ENCODE measurements around the gene MRPS9.

MRPS9 gene

GRCh38 chr2:105068387-105068786, 30.5 kb downstream of the MRPS9 start:
- H3K4me1 ChIP-seq (ENCODE audit: insufficient read depth, low read length) = peaks cover 29% of the 10 kb centered on the region; the same call in 1 of the 2 replicates
- no peaks in the 10 kb centered on the region for H3K36me3 ChIP-seq (ENCODE audit: insufficient read depth, low read length)
- no peaks in the 10 kb centered on the region for H3K9me3 ChIP-seq (ENCODE audit: control insufficient read depth, insufficient read depth, low read length)
- H3K9ac ChIP-seq (ENCODE audit: low read depth, low read length) = no peak overlapping the region

- Histone ChIP-seq H3K36me3 (ENCODE audit: insufficient read depth, low read length) (no peaks in the 10 kb centered on the region), H3K9me3 (ENCODE audit: control insufficient read depth, insufficient read depth, low read length) (no peaks in the 10 kb centered on the region), H3K4me1 (ENCODE audit: insufficient read depth, low read length) (peaks cover 28% of the 10 kb centered on the region; the same call in 1 of the 2 replicates), H3K9ac (ENCODE audit: low read depth, low read length) (no peak overlapping the region)
Measured at GRCh38 chr2:105068875-105069274, 31.0 kb downstream of the MRPS9 start.

GRCh38 chr2:105070010-105070865, 32.4 kb downstream of the MRPS9 start:
- H3K9me3 ChIP-seq (ENCODE audit: control insufficient read depth, insufficient read depth, low read length) = no peaks in the 10 kb centered on the region
- H3K4me1 ChIP-seq (ENCODE audit: insufficient read depth, low read length) = peaks cover 16% of the 10 kb centered on the region; the same call in 1 of the 2 replicates
- no peaks in the 10 kb centered on the region for H3K36me3 ChIP-seq (ENCODE audit: insufficient read depth, low read length)
- no peak overlapping the region for H3K9ac ChIP-seq (ENCODE audit: low read depth, low read length)

- no peaks in the 10 kb centered on the region for H3K36me3 ChIP-seq (ENCODE audit: insufficient read depth, low read length)
Measured at GRCh38 chr2:105071379-105071778, 33.5 kb downstream of the MRPS9 start.

GRCh38 chr2:105072039-105072438, 34.2 kb downstream of the MRPS9 start:
- Histone ChIP-seq H3K9ac (ENCODE audit: low read depth, low read length) (no peak overlapping the region), H3K4me1 (ENCODE audit: insufficient read depth, low read length) (peaks cover 3% of the 10 kb centered on the region; the same call in 1 of the 2 replicates), H3K36me3 (ENCODE audit: insufficient read depth, low read length) (no peaks in the 10 kb centered on the region), H3K9me3 (ENCODE audit: control insufficient read depth, insufficient read depth, low read length) (no peaks in the 10 kb centered on the region)

More at GRCh38 chr2:105071379-105071778, 33.5 kb downstream of the MRPS9 start:
- Histone ChIP-seq H3K4me1 (ENCODE audit: insufficient read depth, low read length) (peaks cover 5% of the 10 kb centered on the region; the same call in 1 of the 2 replicates), H3K9ac (ENCODE audit: low read depth, low read length) (no peak overlapping the region), H3K9me3 (ENCODE audit: control insufficient read depth, insufficient read depth, low read length) (no peaks in the 10 kb centered on the region)

GRCh38 chr2:105073591-105073990, 35.7 kb downstream of the MRPS9 start:
- peaks cover 7% of the 10 kb centered on the region for H3K4me1 ChIP-seq (ENCODE audit: insufficient read depth, low read length)
- H3K9me3 ChIP-seq (ENCODE audit: control insufficient read depth, insufficient read depth, low read length) = no peaks in the 10 kb centered on the region
- H3K9ac ChIP-seq (ENCODE audit: low read depth, low read length) = no peak overlapping the region

GRCh38 chr2:105076121-105076520, 38.3 kb downstream of the MRPS9 start:
- Histone ChIP-seq H3K9ac (ENCODE audit: low read depth, low read length) (no peak overlapping the region), H3K4me1 (ENCODE audit: insufficient read depth, low read length) (peaks cover 25% of the 10 kb centered on the region), H3K36me3 (ENCODE audit: insufficient read depth, low read length) (no peaks in the 10 kb centered on the region), H3K9me3 (ENCODE audit: control insufficient read depth, insufficient read depth, low read length) (no peaks in the 10 kb centered on the region)

More at GRCh38 chr2:105073591-105073990, 35.7 kb downstream of the MRPS9 start:
- H3K36me3 ChIP-seq (ENCODE audit: insufficient read depth, low read length) = no peaks in the 10 kb centered on the region

- Histone ChIP-seq H3K36me3 (ENCODE audit: insufficient read depth, low read length) (no peaks in the 10 kb centered on the region), H3K9ac (ENCODE audit: low read depth, low read length) (no peak overlapping the region), H3K4me1 (ENCODE audit: insufficient read depth, low read length) (peaks cover 26% of the 10 kb centered on the region), H3K9me3 (ENCODE audit: control insufficient read depth, insufficient read depth, low read length) (no peaks in the 10 kb centered on the region)
Measured at GRCh38 chr2:105078906-105079495, 41.1 kb downstream of the MRPS9 start.

GRCh38 chr2:105080461-105080860, 42.6 kb downstream of the MRPS9 start:
- Histone ChIP-seq H3K9ac (ENCODE audit: low read depth, low read length) (peak overlapping the region; percentile 13; the same call in 1 of the 2 replicates), H3K9me3 (ENCODE audit: control insufficient read depth, insufficient read depth, low read length) (no peaks in the 10 kb centered on the region), H3K36me3 (ENCODE audit: insufficient read depth, low read length) (no peaks in the 10 kb centered on the region), H3K4me1 (ENCODE audit: insufficient read depth, low read length) (peaks cover 26% of the 10 kb centered on the region)

GRCh38 chr2:105081006-105081601, 43.2 kb downstream of the MRPS9 start:
- Histone ChIP-seq H3K4me1 (ENCODE audit: insufficient read depth, low read length) (peaks cover 26% of the 10 kb centered on the region), H3K36me3 (ENCODE audit: insufficient read depth, low read length) (no peaks in the 10 kb centered on the region)

GRCh38 chr2:105082107-105082506, 44.2 kb downstream of the MRPS9 start:
- H3K36me3 ChIP-seq (ENCODE audit: insufficient read depth, low read length) = no peaks in the 10 kb centered on the region
- no peaks in the 10 kb centered on the region for H3K9me3 ChIP-seq (ENCODE audit: control insufficient read depth, insufficient read depth, low read length)
- H3K9ac ChIP-seq (ENCODE audit: low read depth, low read length) = no peak overlapping the region
- H3K4me1 ChIP-seq (ENCODE audit: insufficient read depth, low read length) = peaks cover 26% of the 10 kb centered on the region

More at GRCh38 chr2:105081006-105081601, 43.2 kb downstream of the MRPS9 start:
- Histone ChIP-seq H3K9ac (ENCODE audit: low read depth, low read length) (no peak overlapping the region; the same call in 1 of the 2 replicates), H3K9me3 (ENCODE audit: control insufficient read depth, insufficient read depth, low read length) (no peaks in the 10 kb centered on the region)

GRCh38 chr2:105085525-105085924, 47.7 kb downstream of the MRPS9 start:
- Histone ChIP-seq H3K4me1 (ENCODE audit: insufficient read depth, low read length) (peaks cover 8% of the 10 kb centered on the region), H3K9ac (ENCODE audit: low read depth, low read length) (no peak overlapping the region), H3K9me3 (ENCODE audit: control insufficient read depth, insufficient read depth, low read length) (no peaks in the 10 kb centered on the region), H3K36me3 (ENCODE audit: insufficient read depth, low read length) (no peaks in the 10 kb centered on the region)

- Histone ChIP-seq H3K9me3 (ENCODE audit: control insufficient read depth, insufficient read depth, low read length) (no peaks in the 10 kb centered on the region), H3K4me1 (ENCODE audit: insufficient read depth, low read length) (no peaks in the 10 kb centered on the region; the same call in 1 of the 2 replicates), H3K9ac (ENCODE audit: low read depth, low read length) (no peak overlapping the region), H3K36me3 (ENCODE audit: insufficient read depth, low read length) (no peaks in the 10 kb centered on the region)
Measured at GRCh38 chr2:105087273-105087672, 49.4 kb downstream of the MRPS9 start.

- Histone ChIP-seq H3K9me3 (ENCODE audit: control insufficient read depth, insufficient read depth, low read length) (no peaks in the 10 kb centered on the region), H3K36me3 (ENCODE audit: insufficient read depth, low read length) (no peaks in the 10 kb centered on the region), H3K9ac (ENCODE audit: low read depth, low read length) (no peak overlapping the region), H3K4me1 (ENCODE audit: insufficient read depth, low read length) (no peaks in the 10 kb centered on the region)
Measured at GRCh38 chr2:105090091-105090490, 52.2 kb downstream of the MRPS9 start.
